ENCODE results near the gene HCAR1. TPM values are rescaled to one million over a fixed set of nuclear protein-coding genes. Genes with fewer than 3 reads are reported as not detected.

The HCAR1 gene
- total and polyA plus RNA-seq, 2 donors (not counting 1 experiment from before 2014, with no cell fraction given): 1.1 to 1.5 TPM

DNA sequence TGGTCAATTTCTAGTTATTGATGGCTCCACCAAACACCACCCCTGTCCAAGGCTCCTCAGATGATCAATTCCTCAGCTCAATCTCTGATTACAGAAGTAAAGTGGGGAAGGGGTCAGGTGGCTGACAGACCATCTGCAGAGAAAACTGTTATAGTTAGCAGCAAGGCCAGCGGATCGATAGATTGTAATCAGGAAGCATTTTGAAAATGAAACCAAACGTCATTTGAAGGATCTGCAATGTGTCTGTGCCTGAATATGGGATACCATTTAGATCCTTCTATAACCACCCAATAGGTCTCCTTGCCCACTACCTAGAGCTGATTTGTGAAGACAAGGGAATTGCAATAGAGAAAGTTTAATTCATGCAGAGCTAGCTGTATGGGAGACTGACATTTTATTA is 39.1 kb downstream of the HCAR1 start:
- TF ChIP-seq, protein P1, sequence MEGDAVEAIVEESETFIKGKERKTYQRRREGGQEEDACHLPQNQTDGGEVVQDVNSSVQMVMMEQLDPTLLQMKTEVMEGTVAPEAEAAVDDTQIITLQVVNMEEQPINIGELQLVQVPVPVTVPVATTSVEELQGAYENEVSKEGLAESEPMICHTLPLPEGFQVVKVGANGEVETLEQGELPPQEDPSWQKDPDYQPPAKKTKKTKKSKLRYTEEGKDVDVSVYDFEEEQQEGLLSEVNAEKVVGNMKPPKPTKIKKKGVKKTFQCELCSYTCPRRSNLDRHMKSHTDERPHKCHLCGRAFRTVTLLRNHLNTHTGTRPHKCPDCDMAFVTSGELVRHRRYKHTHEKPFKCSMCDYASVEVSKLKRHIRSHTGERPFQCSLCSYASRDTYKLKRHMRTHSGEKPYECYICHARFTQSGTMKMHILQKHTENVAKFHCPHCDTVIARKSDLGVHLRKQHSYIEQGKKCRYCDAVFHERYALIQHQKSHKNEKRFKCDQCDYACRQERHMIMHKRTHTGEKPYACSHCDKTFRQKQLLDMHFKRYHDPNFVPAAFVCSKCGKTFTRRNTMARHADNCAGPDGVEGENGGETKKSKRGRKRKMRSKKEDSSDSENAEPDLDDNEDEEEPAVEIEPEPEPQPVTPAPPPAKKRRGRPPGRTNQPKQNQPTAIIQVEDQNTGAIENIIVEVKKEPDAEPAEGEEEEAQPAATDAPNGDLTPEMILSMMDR (conservative IDR thresholded peaks at IDR 0.05 in 1 of 2, IDR thresholded peaks at IDR 0.05 in 1 of 2; ENCODE audit: low read depth in 1 of 2, low read length in 2 of 2): no peak
- no peak for TF ChIP-seq EZH2 (IDR thresholded peaks at IDR 0.05; ENCODE audit: low read length, missing control alignments)
- no peak for DNase-seq (ENCODE audit: low read depth in 2 of 2)
- Histone ChIP-seq H3K9ac (ENCODE audit: insufficient read depth, low read length) (no peak overlapping the region), H3K4me2 (ENCODE audit: extremely low read depth, insufficient read depth, low read length) (no peak overlapping the region), H2AFZ (ENCODE audit: low read length) (no peak overlapping the region), H3K36me3 (ENCODE audit: control insufficient read depth, insufficient read depth, low read length) (no peaks in the 10 kb centered on the region), H3K27ac (ENCODE audit: insufficient read depth, low read length) (no peak overlapping the region), H4K20me1 (ENCODE audit: control insufficient read depth, extremely low read depth, insufficient read depth, low read length) (no peaks in the 10 kb centered on the region), H3K27me3 (ENCODE audit: control insufficient read depth, insufficient read depth, low read length) (no peaks in the 10 kb centered on the region), H3K9me3 (ENCODE audit: control insufficient read depth, insufficient read depth, low read depth, low read length) (no peaks in the 10 kb centered on the region), H3K79me2 (ENCODE audit: control insufficient read depth, insufficient read depth, low read length) (no peaks in the 10 kb centered on the region), H3K4me3 (replicated peaks in 1 of 4; ENCODE audit: control extremely low read depth in 1 of 4, insufficient read depth in 1 of 4, low read depth in 3 of 4, low read length in 4 of 4) (no peak overlapping the region), H3K4me1 (ENCODE audit: control insufficient read depth, extremely low read depth, insufficient read depth, low read length) (no peaks in the 10 kb centered on the region)

DNA sequence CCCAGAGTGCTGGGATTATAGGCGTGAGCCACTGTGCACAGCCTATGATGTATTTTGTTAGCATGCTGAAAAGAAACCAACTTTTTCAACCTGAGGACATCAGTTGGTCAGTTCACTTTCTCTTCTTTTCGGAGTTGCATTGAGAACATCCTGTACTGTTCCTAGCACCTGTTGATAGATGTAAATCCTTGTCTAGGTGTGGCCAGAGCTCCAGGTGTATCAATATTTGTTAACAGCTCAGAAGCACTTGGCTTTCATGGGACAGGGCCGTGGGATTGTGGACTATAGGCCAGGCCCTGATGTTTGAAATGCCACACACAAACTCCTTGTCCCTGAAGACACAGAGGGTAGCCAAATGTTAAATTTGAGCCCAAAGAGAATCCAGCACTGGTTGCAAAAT is 42.4 kb downstream of the HCAR1 start:
- Histone ChIP-seq H3K36me3 (ENCODE audit: control insufficient read depth, insufficient read depth, low read length) (no peaks in the 10 kb centered on the region), H3K27me3 (ENCODE audit: control insufficient read depth, insufficient read depth, low read length) (no peaks in the 10 kb centered on the region), H3K79me2 (ENCODE audit: control insufficient read depth, insufficient read depth, low read length) (no peaks in the 10 kb centered on the region), H3K9ac (ENCODE audit: insufficient read depth, low read length) (no peak overlapping the region), H3K27ac (ENCODE audit: insufficient read depth, low read length) (no peak overlapping the region), H3K4me2 (ENCODE audit: extremely low read depth, insufficient read depth, low read length) (no peak overlapping the region), H2AFZ (ENCODE audit: low read length) (no peak overlapping the region), H4K20me1 (ENCODE audit: control insufficient read depth, extremely low read depth, insufficient read depth, low read length) (no peaks in the 10 kb centered on the region), H3K4me3 (replicated peaks in 1 of 4; ENCODE audit: control extremely low read depth in 1 of 4, insufficient read depth in 1 of 4, low read depth in 3 of 4, low read length in 4 of 4) (no peak overlapping the region), H3K9me3 (ENCODE audit: control insufficient read depth, insufficient read depth, low read depth, low read length) (no peaks in the 10 kb centered on the region), H3K4me1 (ENCODE audit: control insufficient read depth, extremely low read depth, insufficient read depth, low read length) (no peaks in the 10 kb centered on the region)
- TF ChIP-seq, protein P1 (conservative IDR thresholded peaks at IDR 0.05 in 1 of 2, IDR thresholded peaks at IDR 0.05 in 1 of 2; ENCODE audit: low read depth in 1 of 2, low read length in 2 of 2): no peak
- TF ChIP-seq EZH2 (IDR thresholded peaks at IDR 0.05; ENCODE audit: low read length, missing control alignments): no peak
- no peak for DNase-seq (ENCODE audit: low read depth in 2 of 2)

DNA sequence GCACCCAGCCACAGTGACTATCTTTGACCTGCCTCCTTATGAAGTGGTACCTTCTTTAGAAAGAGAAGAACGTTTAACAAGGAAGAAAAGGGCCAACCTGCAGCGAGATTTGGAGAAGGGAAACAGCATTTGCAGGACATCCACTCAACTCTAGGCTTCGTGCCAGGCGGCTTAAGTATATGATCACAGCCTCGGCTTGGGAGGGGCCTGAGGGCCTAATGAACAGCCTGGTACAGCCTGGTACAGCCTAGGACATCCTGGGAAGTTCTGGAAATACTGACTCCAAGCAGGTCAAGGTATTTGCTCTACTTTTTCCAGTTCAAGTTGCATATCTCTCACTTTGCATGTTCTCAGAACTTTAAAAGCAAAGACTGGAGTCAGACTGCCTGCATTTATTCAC is 43.6 kb downstream of the HCAR1 start:
- Histone ChIP-seq H3K27me3 (ENCODE audit: control insufficient read depth, insufficient read depth, low read length) (no peaks in the 10 kb centered on the region), H3K4me3 (replicated peaks in 1 of 4; ENCODE audit: control extremely low read depth in 1 of 4, insufficient read depth in 1 of 4, low read depth in 3 of 4, low read length in 4 of 4) (no peak overlapping the region), H3K4me2 (ENCODE audit: extremely low read depth, insufficient read depth, low read length) (no peak overlapping the region), H3K9ac (ENCODE audit: insufficient read depth, low read length) (no peak overlapping the region), H4K20me1 (ENCODE audit: control insufficient read depth, extremely low read depth, insufficient read depth, low read length) (no peaks in the 10 kb centered on the region), H3K79me2 (ENCODE audit: control insufficient read depth, insufficient read depth, low read length) (no peaks in the 10 kb centered on the region), H3K9me3 (ENCODE audit: control insufficient read depth, insufficient read depth, low read depth, low read length) (no peaks in the 10 kb centered on the region), H3K27ac (ENCODE audit: insufficient read depth, low read length) (no peak overlapping the region), H3K36me3 (ENCODE audit: control insufficient read depth, insufficient read depth, low read length) (no peaks in the 10 kb centered on the region), H2AFZ (ENCODE audit: low read length) (no peak overlapping the region), H3K4me1 (ENCODE audit: control insufficient read depth, extremely low read depth, insufficient read depth, low read length) (no peaks in the 10 kb centered on the region)
- DNase-seq (ENCODE audit: low read depth in 2 of 2): peak; percentile 20 to 33
- TF ChIP-seq EZH2 (IDR thresholded peaks at IDR 0.05; ENCODE audit: low read length, missing control alignments): no peak
- TF ChIP-seq, protein P1 (conservative IDR thresholded peaks at IDR 0.05 in 1 of 2, IDR thresholded peaks at IDR 0.05 in 1 of 2; ENCODE audit: low read depth in 1 of 2, low read length in 2 of 2): no peak

Measured in fibroblast of lung (primary cell).